T-helper 9 cell (primary cell): ENCODE results near the gene WDR64.

ENCODE experiments used
- DNase-seq: peaks from one replicate; pipeline ENCODE4 v3.0.0-alpha.2; 2020

WDR64 gene

GRCh38 chr1:241631674-241632073 lies 20.4 kb upstream of the WDR64 start:
- no peak for DNase-seq

GRCh38 chr1:241632987-241633386 lies 19.1 kb upstream of the WDR64 start:
- DNase-seq = no peak

- no peak for DNase-seq
These were observed 16.4 kb upstream of the WDR64 start for GRCh38 chr1:241635556-241636152.

GRCh38 chr1:241636291-241636690 lies 15.8 kb upstream of the WDR64 start:
- DNase-seq = no peak

GRCh38 chr1:241637046-241637590 lies 15.0 kb upstream of the WDR64 start:
- no peak for DNase-seq

- no peak for DNase-seq
These were observed 14.5 kb upstream of the WDR64 start for GRCh38 chr1:241637604-241638003.

- DNase-seq = no peak
These were observed 13.9 kb upstream of the WDR64 start for GRCh38 chr1:241638099-241638682.

GRCh38 chr1:241638909-241639622 lies 13.0 kb upstream of the WDR64 start:
- no peak for DNase-seq

- peak; percentile 9 for DNase-seq
These were observed 12.4 kb upstream of the WDR64 start for GRCh38 chr1:241639623-241640148.

GRCh38 chr1:241640149-241640866 lies 11.8 kb upstream of the WDR64 start, which contains the start of the genes CHML and OPN3:
Gene CHML (minus strand): TSS chr1:241640369. CDS start chr1:241635766, 4,603 bp downstream.
Gene OPN3 (minus strand): TSS chr1:241640369. CDS start chr1:241640254, 115 bp downstream.
- DNase-seq = peak; percentile 83

- DNase-seq = no peak
These were observed 11.0 kb upstream of the WDR64 start for GRCh38 chr1:241640867-241641622.

- DNase-seq = no peak
These were observed 10.1 kb upstream of the WDR64 start for GRCh38 chr1:241641773-241642592.

- DNase-seq = no peak
These were observed 9.5 kb upstream of the WDR64 start for GRCh38 chr1:241642593-241642944.

GRCh38 chr1:241644259-241644658 lies 7.8 kb upstream of the WDR64 start:
- no peak for DNase-seq

- no peak for DNase-seq
These were observed 6.9 kb upstream of the WDR64 start for GRCh38 chr1:241645199-241645598.

GRCh38 chr1:241646201-241646600 lies 5.9 kb upstream of the WDR64 start:
- DNase-seq = no peak

GRCh38 chr1:241647658-241648057 lies 4.4 kb upstream of the WDR64 start:
- no peak for DNase-seq

- no peak for DNase-seq
These were observed 3.9 kb upstream of the WDR64 start for GRCh38 chr1:241648159-241648558.

- DNase-seq = no peak
These were observed 1.9 kb downstream of the WDR64 start for GRCh38 chr1:241654019-241654418.

GRCh38 chr1:241654641-241655040 lies 2.6 kb downstream of the WDR64 start:
- DNase-seq = no peak

- no peak for DNase-seq
These were observed 6.2 kb downstream of the WDR64 start for GRCh38 chr1:241658081-241658793.
